GM12801 (cell line): ENCODE data around the gene RBM19.

Experiments
- TF ChIP-seq, protein P1 (sequence below): IDR thresholded peaks from one replicate; pipeline ENCODE4 v1.5.1; 2011; ENCODE audit warnings: control low read depth; ENCODE audit not compliant: insufficient read length; ENCODE audit errors: extremely low read depth

The RBM19 gene

DNA sequence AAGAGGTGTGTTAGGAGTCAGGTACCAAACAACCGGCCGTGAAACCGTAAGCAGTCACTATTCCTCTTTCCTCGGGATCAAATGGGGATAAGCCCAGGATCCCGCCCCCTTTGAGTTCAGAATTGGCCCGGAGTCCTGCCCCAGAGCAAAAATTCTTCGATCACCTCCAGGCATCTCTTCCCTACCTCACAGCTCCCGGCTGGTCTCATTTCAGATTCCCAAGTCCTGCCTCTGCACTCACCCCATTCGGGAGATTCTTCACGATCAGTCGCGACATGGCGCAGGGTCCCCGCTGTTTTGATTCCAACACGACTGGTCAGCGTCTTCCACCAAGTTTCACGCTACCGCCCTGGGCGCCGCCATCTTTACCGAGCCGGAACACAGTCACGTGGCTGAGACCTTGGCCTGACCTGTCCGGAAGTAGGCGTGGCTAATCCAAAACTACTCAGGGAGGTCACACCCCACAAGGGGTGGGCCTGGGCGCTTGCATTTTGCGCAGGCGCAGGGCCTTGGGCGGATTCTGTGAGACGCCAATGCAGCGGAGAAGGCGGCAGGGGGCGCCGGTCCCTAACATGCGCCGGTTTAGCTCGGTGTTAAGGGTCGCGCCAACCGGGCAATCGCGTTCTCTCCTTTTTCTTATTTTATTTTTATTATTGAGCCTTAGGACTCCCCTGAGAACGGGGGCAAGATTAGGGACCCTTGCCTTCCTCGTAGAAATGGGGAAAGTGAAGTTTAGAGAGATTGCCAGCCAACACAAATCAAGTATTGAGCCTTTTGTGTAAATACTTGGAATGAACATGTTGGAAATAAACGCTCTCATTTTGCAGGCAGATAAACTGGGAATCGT is at the start of gene RBM19:
Gene RBM19 (minus strand): TSS at position 375 of the 847 bp plus-strand sequence. CDS start 98 bp downstream, at position 277.
- TF ChIP-seq, protein P1, sequence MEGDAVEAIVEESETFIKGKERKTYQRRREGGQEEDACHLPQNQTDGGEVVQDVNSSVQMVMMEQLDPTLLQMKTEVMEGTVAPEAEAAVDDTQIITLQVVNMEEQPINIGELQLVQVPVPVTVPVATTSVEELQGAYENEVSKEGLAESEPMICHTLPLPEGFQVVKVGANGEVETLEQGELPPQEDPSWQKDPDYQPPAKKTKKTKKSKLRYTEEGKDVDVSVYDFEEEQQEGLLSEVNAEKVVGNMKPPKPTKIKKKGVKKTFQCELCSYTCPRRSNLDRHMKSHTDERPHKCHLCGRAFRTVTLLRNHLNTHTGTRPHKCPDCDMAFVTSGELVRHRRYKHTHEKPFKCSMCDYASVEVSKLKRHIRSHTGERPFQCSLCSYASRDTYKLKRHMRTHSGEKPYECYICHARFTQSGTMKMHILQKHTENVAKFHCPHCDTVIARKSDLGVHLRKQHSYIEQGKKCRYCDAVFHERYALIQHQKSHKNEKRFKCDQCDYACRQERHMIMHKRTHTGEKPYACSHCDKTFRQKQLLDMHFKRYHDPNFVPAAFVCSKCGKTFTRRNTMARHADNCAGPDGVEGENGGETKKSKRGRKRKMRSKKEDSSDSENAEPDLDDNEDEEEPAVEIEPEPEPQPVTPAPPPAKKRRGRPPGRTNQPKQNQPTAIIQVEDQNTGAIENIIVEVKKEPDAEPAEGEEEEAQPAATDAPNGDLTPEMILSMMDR, result no peak

DNA sequence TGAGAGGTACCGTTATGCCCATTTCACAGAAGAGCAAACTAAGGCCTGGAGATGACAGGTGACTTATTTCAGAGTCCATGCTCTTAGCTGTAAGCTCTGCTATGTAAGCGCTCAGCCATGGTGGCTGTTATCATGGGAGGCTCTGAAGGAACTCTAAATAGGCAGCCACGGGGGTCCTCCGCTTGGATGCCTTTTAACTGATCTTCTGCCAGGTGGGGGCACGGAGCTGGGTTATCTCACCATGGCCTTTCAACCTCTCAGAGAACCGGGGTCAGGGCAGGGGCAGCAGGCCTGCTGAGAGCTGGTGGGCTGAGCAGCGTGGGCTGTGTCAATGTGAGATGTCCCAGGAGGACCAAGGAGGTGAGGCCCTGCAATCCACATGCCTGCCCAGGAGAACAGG is 49.7 kb upstream of the RBM19 start:
- TF ChIP-seq, protein P1, result no peak

DNA sequence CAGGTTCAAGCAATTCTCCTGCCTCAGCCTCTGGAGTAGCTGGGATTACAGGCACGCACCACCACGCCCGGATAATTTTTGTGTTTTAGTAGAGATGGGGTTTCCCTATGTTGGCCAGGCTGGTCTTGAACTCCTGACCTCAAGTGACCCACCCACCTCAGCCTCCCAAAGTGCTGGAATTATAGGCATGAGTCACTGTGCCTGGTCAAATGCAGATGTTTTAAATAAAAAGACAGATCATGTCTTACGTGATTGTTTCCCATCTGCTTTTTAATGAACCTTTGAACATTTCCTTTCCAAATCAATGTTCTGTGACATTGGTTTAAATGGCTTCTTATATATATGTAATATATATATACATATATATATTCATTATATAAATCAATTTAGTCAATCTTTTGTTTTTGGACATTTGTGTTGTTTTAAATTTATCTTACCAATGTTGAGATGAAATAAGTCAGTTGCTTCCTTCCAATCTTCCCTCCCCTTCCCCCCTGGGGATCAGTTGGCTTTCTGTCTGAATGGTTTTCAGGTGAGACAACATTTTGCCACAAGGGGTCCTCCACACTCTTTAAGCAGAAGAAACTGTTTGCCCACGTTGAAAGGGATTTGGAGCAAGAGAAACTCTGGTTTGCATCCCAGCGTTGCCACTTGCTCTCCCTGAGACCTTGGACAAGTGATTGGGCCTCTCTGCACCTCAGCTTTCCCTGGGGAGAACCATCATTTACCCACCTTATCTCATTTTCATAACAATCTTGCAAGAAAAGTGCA is 47.6 kb upstream of the RBM19 start:
- TF ChIP-seq, protein P1, result no peak

GRCh38 chr12:114012744-114013431 is 46.8 kb upstream of the RBM19 start:
- TF ChIP-seq, protein P1, result no peak

DNA sequence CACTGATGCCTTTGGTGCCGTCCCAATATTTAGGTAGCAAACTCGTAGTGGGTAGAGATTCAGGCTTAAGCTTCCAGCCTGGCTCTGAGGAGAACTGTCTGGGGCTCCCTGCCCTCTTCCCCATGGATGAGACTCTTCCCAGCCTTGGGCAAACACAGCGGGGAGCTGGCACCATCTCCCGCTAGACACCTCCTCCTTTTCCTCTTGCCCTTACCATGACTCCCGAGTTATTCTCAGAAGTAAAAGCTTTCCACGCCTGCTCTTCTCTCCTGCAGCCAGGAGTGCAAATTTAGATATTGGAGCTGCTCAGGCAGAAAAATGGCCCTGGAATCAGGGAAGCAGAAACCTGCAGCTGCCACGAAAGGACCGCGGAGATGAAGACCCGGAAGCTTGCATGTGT is 45.6 kb upstream of the RBM19 start:
- TF ChIP-seq, protein P1, result no peak

DNA sequence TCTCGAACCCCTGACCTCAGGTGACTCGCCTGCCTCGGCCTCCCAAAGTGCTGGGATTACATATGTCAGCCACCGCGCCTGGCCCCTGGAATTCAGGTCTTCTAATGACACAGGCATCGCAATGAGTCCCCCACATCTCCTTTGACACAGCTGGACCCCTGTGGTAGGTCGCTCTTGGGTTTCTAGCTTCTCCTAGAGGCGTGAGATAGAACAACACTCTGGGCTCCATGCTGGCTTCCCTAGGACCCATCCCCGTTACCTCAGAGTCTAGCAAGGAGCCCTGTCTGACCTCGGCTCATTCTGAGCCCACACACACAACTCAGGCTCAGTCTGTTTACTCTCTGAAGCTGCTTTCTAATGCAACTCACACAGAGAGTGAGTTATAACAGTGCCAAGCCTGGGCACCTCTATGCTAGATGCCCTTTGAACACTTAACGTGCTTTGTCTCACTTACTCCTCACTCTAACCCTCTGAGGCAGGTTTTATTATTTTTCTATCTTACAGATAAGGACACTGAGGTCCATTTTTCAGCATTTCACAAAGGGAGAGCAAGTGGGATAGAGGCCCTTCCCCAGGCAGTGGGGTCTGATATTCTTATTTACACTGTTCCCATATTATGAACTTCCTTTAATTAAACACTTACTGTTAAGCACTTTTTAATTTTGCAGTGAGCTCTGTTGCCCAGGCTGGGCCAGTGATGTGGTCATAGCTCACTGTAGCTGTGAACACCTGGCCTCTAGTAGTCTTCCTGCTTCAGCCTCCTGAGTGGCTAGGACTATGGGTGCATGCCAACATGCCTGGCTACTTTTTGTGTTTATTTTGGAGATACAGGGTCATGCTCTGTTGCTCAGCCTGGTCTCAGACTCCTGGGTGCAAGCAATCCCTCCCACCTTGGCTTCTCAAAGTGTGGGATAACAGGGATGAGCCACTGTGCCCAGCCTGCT is 40.6 kb upstream of the RBM19 start:
- TF ChIP-seq, protein P1, result no peak
